SK-N-SH (cell line): ENCODE data around the gene MEIS2. TPM values are rescaled to one million over a fixed set of nuclear protein-coding genes. Genes with fewer than 3 reads are reported as not detected.

Experiments
- CTCF ChIA-PET: fragments of 300-600, 350-600 bp; formaldehyde crosslinking; extraction: SDS; loops from one replicate; lab custom pipeline; 2021; lab: Yijun Ruan, JAX
- POLR2A ChIA-PET: fragments of 350-600 bp; sonication (Branson Sonifier 250); formaldehyde crosslinking; extraction: SDS; loops from one replicate; lab custom pipeline; 2020; ENCODE audit warnings: antibody characterized with exemption, inconsistent platforms; lab: Yijun Ruan, JAX
- DNase-seq: peaks from one replicate; pipeline ENCODE4 v3.0.0; 2012
- H2AFZ ChIP-seq: fragments of 200-600 bp; sonication (generic); 2 replicates; pipeline ENCODE4 v1.8.1; 2016; ENCODE audit warnings: antibody characterized with exemption, mild to moderate bottlenecking, low read depth
- H3F3A ChIP-seq: fragments of 200-600 bp; sonication (generic); replicated peaks from 2 replicates; pipeline ENCODE3; 2016; ENCODE audit warnings: antibody characterized with exemption, mild to moderate bottlenecking; ENCODE audit not compliant: insufficient read depth
- H3K27ac ChIP-seq, 2 experiments: fragments of 200-500 bp in 1 of 2; fragments of 200-600 bp in 1 of 2; sonication (Bioruptor generic) in 1 of 2; sonication (generic), shearing (Covaris generic) in 1 of 2; 2 replicates each; pipeline versions ENCODE4 v1.5.1 to v1.6.1; 2014 to 2016; ENCODE audit warnings: low read depth in 2 of 2, inconsistent platforms in 1 of 2, low read length in 1 of 2, mild to moderate bottlenecking in 1 of 2, mixed read lengths in 1 of 2
- H3K27me3 ChIP-seq: fragments of 200-600 bp; sonication (generic), shearing (Covaris generic); 2 replicates; pipeline ENCODE4 v1.6.1; 2016; ENCODE audit warnings: mixed run types; ENCODE audit not compliant: insufficient read depth
- H3K36me3 ChIP-seq, 2 experiments: fragments of 200-500 bp in 1 of 2; fragments of 200-600 bp in 1 of 2; sonication (Bioruptor generic) in 1 of 2; sonication (generic) in 1 of 2; replicated peaks in 1 of 2; 2 replicates each; pipeline versions ENCODE3 to v1.5.1; 2014 to 2016; ENCODE audit warnings: low read length in 1 of 2, mild to moderate bottlenecking in 1 of 2; ENCODE audit not compliant: insufficient read depth in 2 of 2, control insufficient read depth in 1 of 2
- H3K4me1 ChIP-seq, 2 experiments: fragments of 200-500 bp in 1 of 2; fragments of 200-600 bp in 1 of 2; sonication (Bioruptor generic) in 1 of 2; sonication (generic), shearing (Covaris generic) in 1 of 2; 2 replicates each; pipeline versions ENCODE4 v1.5.1 to v1.6.1; 2014 to 2016; ENCODE audit warnings: low read depth in 1 of 2, low read length in 1 of 2, mixed run types in 1 of 2; ENCODE audit not compliant: insufficient read depth in 2 of 2, control insufficient read depth in 1 of 2
- H3K4me2 ChIP-seq: fragments of 200-600 bp; sonication (generic), shearing (Covaris generic); 2 replicates; pipeline ENCODE4 v1.6.1; 2017; ENCODE audit warnings: mixed run types
- H3K4me3 ChIP-seq, 2 experiments: fragments of 200-500 bp in 1 of 2; fragments of 200-600 bp in 1 of 2; sonication (Bioruptor generic) in 1 of 2; sonication (generic), shearing (Covaris generic) in 1 of 2; 2 replicates each; pipeline versions ENCODE4 v1.5.1 to v1.8.1; 2014 to 2016; ENCODE audit warnings: low read depth in 2 of 2, inconsistent platforms in 1 of 2, low read length in 1 of 2, mild to moderate bottlenecking in 1 of 2, mixed read lengths in 1 of 2, moderate library complexity in 1 of 2
- H3K79me2 ChIP-seq: fragments of 200-600 bp; sonication (generic); 2 replicates; pipeline ENCODE4 v1.8.1; 2017; ENCODE audit warnings: mild to moderate bottlenecking; ENCODE audit not compliant: insufficient read depth
- H3K9ac ChIP-seq: fragments of 200-600 bp; sonication (generic); 2 replicates; pipeline ENCODE4 v1.6.1; 2017; ENCODE audit warnings: mixed run types
- H3K9me2 ChIP-seq: fragments of 200-600 bp; sonication (generic); 2 replicates; pipeline ENCODE4 v1.6.1; 2017; ENCODE audit warnings: mixed run types
- H3K9me3 ChIP-seq: fragments of 200-600 bp; sonication (generic); 2 replicates; pipeline ENCODE4 v1.6.1; 2017; ENCODE audit warnings: mixed run types, mild to moderate bottlenecking, moderate library complexity
- H4K20me1 ChIP-seq: fragments of 200-600 bp; sonication (generic); 2 replicates; pipeline ENCODE4 v1.6.1; 2017; ENCODE audit warnings: mild to moderate bottlenecking, mixed run types; ENCODE audit not compliant: insufficient read depth
- CTCF ChIP-seq: fragments of 200-600 bp; sonication (generic); IDR thresholded peaks from 2 replicates; pipeline ENCODE4 v1.6.1; 2017; ENCODE audit warnings: antibody characterized with exemption, mild to moderate bottlenecking, moderate library complexity
- FOSL2 ChIP-seq: IDR thresholded peaks from 2 replicates; pipeline ENCODE4 v1.4.0; 2012; ENCODE audit warnings: low read depth, mild to moderate bottlenecking, moderate library complexity, borderline replicate concordance
- FOXJ3 ChIP-seq: sonication (generic); formaldehyde crosslinking; IDR thresholded peaks from 2 replicates; pipeline ENCODE4 v1.5.1; 2020; ENCODE audit warnings: mild to moderate bottlenecking, missing genetic modification reagents
- GATA2 ChIP-seq: sonication (generic); formaldehyde crosslinking; IDR thresholded peaks from 2 replicates; pipeline ENCODE4 v1.5.0; 2020; ENCODE audit warnings: mild to moderate bottlenecking, missing genetic modification reagents
- MEF2A ChIP-seq: IDR thresholded peaks from 2 replicates; pipeline ENCODE4 v1.4.0; 2012; ENCODE audit warnings: low read depth, borderline replicate concordance
- MXI1 ChIP-seq: IDR thresholded peaks from 2 replicates; pipeline ENCODE4 v1.6.1; 2012; ENCODE audit warnings: mild to moderate bottlenecking, low read depth, low read length, improper control_type of control experiment
- NRF1 ChIP-seq: IDR thresholded peaks from 2 replicates; pipeline ENCODE4 v1.6.1; 2012; ENCODE audit warnings: low read depth, mild to moderate bottlenecking, low read length
- RCOR1 ChIP-seq: fragments of 150-350 bp; IDR thresholded peaks from 2 replicates; pipeline ENCODE4 v1.6.1; 2017; ENCODE audit warnings: antibody characterized with exemption, low read length
- RXRA ChIP-seq: IDR thresholded peaks from 2 replicates; pipeline ENCODE4 v1.4.0; 2012; ENCODE audit warnings: low read depth, mild to moderate bottlenecking, borderline replicate concordance
- TAF1 ChIP-seq: IDR thresholded peaks from 2 replicates; pipeline ENCODE4 v1.6.1; 2012; ENCODE audit warnings: low read depth, mild to moderate bottlenecking, low read length, moderate library complexity, borderline replicate concordance
- WGBS: methylation state at CpG from one replicate; pipeline ENCODE4 v1.1.6; 2017; ENCODE audit warnings: low lambda C conversion rate; 5-methylcytosine and 5-hydroxymethylcytosine counted together
- polyA plus RNA-seq, 3 experiments: library from polyadenylated mRNA; depleted of rRNA; stranded (reverse); fragments of >200 nt; gene quantifications; 2 replicates each; pipeline ENCODE4 v1.2.3, GENCODE V29; 2012
- TF ChIP-seq, protein P1 (sequence below): fragments of 150-350 bp; IDR thresholded peaks from 2 replicates; pipeline ENCODE4 v1.6.1; 2017; ENCODE audit warnings: antibody characterized with exemption, low read length, low read depth, borderline replicate concordance
- TF ChIP-seq, protein P2 (sequence below): IDR thresholded peaks from 2 replicates; pipeline ENCODE4 v1.4.0; 2012; ENCODE audit warnings: low read depth, borderline replicate concordance
- TF ChIP-seq, protein P3 (sequence below): IDR thresholded peaks from 2 replicates; pipeline ENCODE4 v1.4.0; 2012; ENCODE audit warnings: low read depth, borderline replicate concordance
- TF ChIP-seq, protein P4 (sequence below): fragments of 150-350 bp; IDR thresholded peaks from 2 replicates; pipeline ENCODE4 v1.6.1; 2016; ENCODE audit warnings: mild to moderate bottlenecking, low read depth, low read length
- TF ChIP-seq, protein P5 (sequence below): IDR thresholded peaks from 2 replicates; pipeline ENCODE4 v1.4.0; 2012; ENCODE audit warnings: low read depth

MEIS2 gene
- polyA plus RNA-seq, 1 of the 3 experiments (the other 2 are of a cell fraction): 146 TPM

- no peak for DNase-seq
- no peak overlapping the region for H3K9ac ChIP-seq
- 68% methylated on average over 4 of the region's 4 CpGs for WGBS
- 0 out of 2 replicates have a peak overlapping the region, but pooled peaks have one; percentile 28 for H3K4me2 ChIP-seq
- peaks cover 44% of the 10 kb centered on the region for H4K20me1 ChIP-seq
- H2AFZ ChIP-seq: no peak overlapping the region
- TF ChIP-seq MXI1: no peak
- TF ChIP-seq RCOR1: no peak
- TF ChIP-seq FOXJ3 (CRISPR knock-in tag): no peak
- no peak for TF ChIP-seq MEF2A
- TF ChIP-seq NRF1: no peak
- TF ChIP-seq GATA2 (CRISPR knock-in tag): no peak
- TF ChIP-seq, protein P1, sequence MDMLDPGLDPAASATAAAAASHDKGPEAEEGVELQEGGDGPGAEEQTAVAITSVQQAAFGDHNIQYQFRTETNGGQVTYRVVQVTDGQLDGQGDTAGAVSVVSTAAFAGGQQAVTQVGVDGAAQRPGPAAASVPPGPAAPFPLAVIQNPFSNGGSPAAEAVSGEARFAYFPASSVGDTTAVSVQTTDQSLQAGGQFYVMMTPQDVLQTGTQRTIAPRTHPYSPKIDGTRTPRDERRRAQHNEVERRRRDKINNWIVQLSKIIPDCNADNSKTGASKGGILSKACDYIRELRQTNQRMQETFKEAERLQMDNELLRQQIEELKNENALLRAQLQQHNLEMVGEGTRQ: no peak
- no peak for TF ChIP-seq RXRA
- TF ChIP-seq, protein P2, sequence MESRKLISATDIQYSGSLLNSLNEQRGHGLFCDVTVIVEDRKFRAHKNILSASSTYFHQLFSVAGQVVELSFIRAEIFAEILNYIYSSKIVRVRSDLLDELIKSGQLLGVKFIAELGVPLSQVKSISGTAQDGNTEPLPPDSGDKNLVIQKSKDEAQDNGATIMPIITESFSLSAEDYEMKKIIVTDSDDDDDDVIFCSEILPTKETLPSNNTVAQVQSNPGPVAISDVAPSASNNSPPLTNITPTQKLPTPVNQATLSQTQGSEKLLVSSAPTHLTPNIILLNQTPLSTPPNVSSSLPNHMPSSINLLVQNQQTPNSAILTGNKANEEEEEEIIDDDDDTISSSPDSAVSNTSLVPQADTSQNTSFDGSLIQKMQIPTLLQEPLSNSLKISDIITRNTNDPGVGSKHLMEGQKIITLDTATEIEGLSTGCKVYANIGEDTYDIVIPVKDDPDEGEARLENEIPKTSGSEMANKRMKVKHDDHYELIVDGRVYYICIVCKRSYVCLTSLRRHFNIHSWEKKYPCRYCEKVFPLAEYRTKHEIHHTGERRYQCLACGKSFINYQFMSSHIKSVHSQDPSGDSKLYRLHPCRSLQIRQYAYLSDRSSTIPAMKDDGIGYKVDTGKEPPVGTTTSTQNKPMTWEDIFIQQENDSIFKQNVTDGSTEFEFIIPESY: no peak
- TF ChIP-seq CTCF: no peak
- no peak for TF ChIP-seq FOSL2
- TF ChIP-seq, protein P3, sequence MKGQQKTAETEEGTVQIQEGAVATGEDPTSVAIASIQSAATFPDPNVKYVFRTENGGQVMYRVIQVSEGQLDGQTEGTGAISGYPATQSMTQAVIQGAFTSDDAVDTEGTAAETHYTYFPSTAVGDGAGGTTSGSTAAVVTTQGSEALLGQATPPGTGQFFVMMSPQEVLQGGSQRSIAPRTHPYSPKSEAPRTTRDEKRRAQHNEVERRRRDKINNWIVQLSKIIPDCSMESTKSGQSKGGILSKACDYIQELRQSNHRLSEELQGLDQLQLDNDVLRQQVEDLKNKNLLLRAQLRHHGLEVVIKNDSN: no peak
- TF ChIP-seq, protein P4, sequence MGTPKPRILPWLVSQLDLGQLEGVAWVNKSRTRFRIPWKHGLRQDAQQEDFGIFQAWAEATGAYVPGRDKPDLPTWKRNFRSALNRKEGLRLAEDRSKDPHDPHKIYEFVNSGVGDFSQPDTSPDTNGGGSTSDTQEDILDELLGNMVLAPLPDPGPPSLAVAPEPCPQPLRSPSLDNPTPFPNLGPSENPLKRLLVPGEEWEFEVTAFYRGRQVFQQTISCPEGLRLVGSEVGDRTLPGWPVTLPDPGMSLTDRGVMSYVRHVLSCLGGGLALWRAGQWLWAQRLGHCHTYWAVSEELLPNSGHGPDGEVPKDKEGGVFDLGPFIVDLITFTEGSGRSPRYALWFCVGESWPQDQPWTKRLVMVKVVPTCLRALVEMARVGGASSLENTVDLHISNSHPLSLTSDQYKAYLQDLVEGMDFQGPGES: no peak
- TF ChIP-seq, protein P5, sequence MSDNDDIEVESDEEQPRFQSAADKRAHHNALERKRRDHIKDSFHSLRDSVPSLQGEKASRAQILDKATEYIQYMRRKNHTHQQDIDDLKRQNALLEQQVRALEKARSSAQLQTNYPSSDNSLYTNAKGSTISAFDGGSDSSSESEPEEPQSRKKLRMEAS: no peak
- no peak for TF ChIP-seq TAF1
- ChIA-PET CTCF (interaction anchor here (0.5 to 1.8 kb wide), 4 partner anchors 9 to 945 kb away, joined by 3 to 5 read pairs (median 3); no protein-coding TSS in a partner anchor), POLR2A (interaction anchor here (0.7 kb wide), 1 partner anchor 113 kb away, joined by 4 read pairs; no protein-coding TSS in a partner anchor)
- peak overlapping the region; percentile 61 to 63; a peak in 3 of 4 replicates for H3K27ac ChIP-seq
- H3K4me1 ChIP-seq: peaks cover 0 to 32% of the 10 kb centered on the region in 2 experiments; a peak in 3 of 4 replicates
- no peaks in the 10 kb centered on the region for H3K9me2 ChIP-seq
- no peak overlapping the region for H3K4me3 ChIP-seq
- H3K79me2 ChIP-seq: peaks cover 95% of the 10 kb centered on the region
- H3K36me3 ChIP-seq: peaks cover 56 to 87% of the 10 kb centered on the region in 2 experiments
- H3K27me3 ChIP-seq: no peaks in the 10 kb centered on the region
- H3F3A ChIP-seq: peaks cover 16% of the 10 kb centered on the region
- H3K9me3 ChIP-seq: no peaks in the 10 kb centered on the region
These were observed 84.9 kb downstream of the MEIS2 start for GRCh38 chr15:37015451-37015850.
